Type B pancreatic cell (in vitro differentiated cells): ENCODE measurements around the gene LIPT2. TPM values are rescaled to one million over a fixed set of nuclear protein-coding genes. Genes with fewer than 3 reads are reported as not detected.

ENCODE experiments used
- DNase-seq: peaks from one replicate; pipeline ENCODE4 v3.0.0; 2021; ENCODE audit warnings: mixed read lengths; ENCODE audit not compliant: unreplicated experiment; ENCODE audit errors: extremely low spot score
- H3K27ac Mint-ChIP-seq: 2 replicates; pipeline ENCODE4 v1.8.0; 2021; ENCODE audit warnings: mild to moderate bottlenecking, mixed read lengths
- H3K27me3 Mint-ChIP-seq: 2 replicates; pipeline ENCODE4 v1.8.0; 2021; ENCODE audit warnings: mixed read lengths
- H3K36me3 Mint-ChIP-seq: 2 replicates; pipeline ENCODE4 v1.8.0; 2021; ENCODE audit warnings: mixed read lengths
- H3K4me1 Mint-ChIP-seq: one replicate; pipeline ENCODE4 v1.8.0; 2021; ENCODE audit warnings: mixed read lengths; ENCODE audit not compliant: unreplicated experiment
- H3K4me3 Mint-ChIP-seq: 2 replicates; pipeline ENCODE4 v1.8.0; 2021; ENCODE audit warnings: mild to moderate bottlenecking, mixed read lengths
- H3K9me3 Mint-ChIP-seq: 2 replicates; pipeline ENCODE4 v1.8.0; 2021; ENCODE audit warnings: mixed read lengths
- CTCF ChIP-seq: fragments of 200-600 bp; sonication (generic); conservative IDR thresholded peaks from 2 replicates; pipeline ENCODE4 v1.5.0; 2021; ENCODE audit warnings: antibody characterized with exemption, mild to moderate bottlenecking
- total RNA-seq: library from RNA; stranded (reverse); gene quantifications from 2 replicates; pipeline ENCODE4 v1.2.1, GENCODE V29; 2021; ENCODE audit warnings: low replicate concordance

Gene LIPT2
- total RNA-seq, 1 donor from 2014 or later = 5.6 TPM

- Mint-ChIP-seq H3K27ac (no peak overlapping the region), H3K27me3 (peaks cover 5% of the 10 kb centered on the region), H3K4me1 (no peaks in the 10 kb centered on the region), H3K4me3 (no peak overlapping the region), H3K36me3 (no peaks in the 10 kb centered on the region), H3K9me3 (no peaks in the 10 kb centered on the region)
- no peak for TF ChIP-seq CTCF
- no peak for DNase-seq
Observed at GRCh38 chr11:74459584-74459983, 33.9 kb downstream of the LIPT2 start.

- Mint-ChIP-seq H3K27ac (no peak overlapping the region), H3K27me3 (peaks cover 10% of the 10 kb centered on the region), H3K36me3 (no peaks in the 10 kb centered on the region), H3K9me3 (no peaks in the 10 kb centered on the region), H3K4me3 (no peak overlapping the region), H3K4me1 (no peaks in the 10 kb centered on the region)
- no peak for DNase-seq
- no peak for TF ChIP-seq CTCF
Observed at GRCh38 chr11:74457356-74457755, 36.2 kb downstream of the LIPT2 start.

GRCh38 chr11:74453373-74453975 lies 40.0 kb downstream of the LIPT2 start:
- DNase-seq = no peak
- H3K9me3 Mint-ChIP-seq = no peaks in the 10 kb centered on the region
- H3K27ac Mint-ChIP-seq = no peak overlapping the region

GRCh38 chr11:74452366-74452765 lies 41.2 kb downstream of the LIPT2 start:
- Mint-ChIP-seq H3K27ac (no peak overlapping the region), H3K4me3 (no peak overlapping the region)

More at GRCh38 chr11:74453373-74453975, 40.0 kb downstream of the LIPT2 start:
- peaks cover 7% of the 10 kb centered on the region for H3K4me1 Mint-ChIP-seq
- peak; percentile 83 for TF ChIP-seq CTCF
- no peaks in the 10 kb centered on the region for H3K36me3 Mint-ChIP-seq
- H3K27me3 Mint-ChIP-seq = peaks cover 10% of the 10 kb centered on the region
- H3K4me3 Mint-ChIP-seq = no peak overlapping the region

GRCh38 chr11:74450318-74450717 lies 43.2 kb downstream of the LIPT2 start:
- no peak overlapping the region for H3K4me3 Mint-ChIP-seq
- H3K27me3 Mint-ChIP-seq = peaks cover 10% of the 10 kb centered on the region
- no peaks in the 10 kb centered on the region for H3K36me3 Mint-ChIP-seq
- peaks cover 16% of the 10 kb centered on the region for H3K4me1 Mint-ChIP-seq
- H3K27ac Mint-ChIP-seq = no peak overlapping the region
- H3K9me3 Mint-ChIP-seq = no peaks in the 10 kb centered on the region
- DNase-seq = no peak
- TF ChIP-seq CTCF = no peak

More at GRCh38 chr11:74452366-74452765, 41.2 kb downstream of the LIPT2 start:
- TF ChIP-seq CTCF = no peak
- H3K9me3 Mint-ChIP-seq = no peaks in the 10 kb centered on the region
- DNase-seq = no peak
- no peaks in the 10 kb centered on the region for H3K36me3 Mint-ChIP-seq
- peaks cover 7% of the 10 kb centered on the region for H3K4me1 Mint-ChIP-seq
- H3K27me3 Mint-ChIP-seq = peaks cover 10% of the 10 kb centered on the region
